ENCODE measurements around the gene OR12D2. TPM values are rescaled to one million over a fixed set of nuclear protein-coding genes. Genes with fewer than 3 reads are reported as not detected.

The OR12D2 gene
- total and polyA plus RNA-seq, 4 experiments from 2014 or later, result not detected

GRCh38 chr6:29399525-29399924, 4.1 kb downstream of the OR12D2 start:
- no peak overlapping the region for H3K27ac Mint-ChIP-seq
- POLR2A ChIA-PET (ENCODE audit: partially characterized antibody), result no interaction called here
- no peaks in the 10 kb centered on the region for H3K36me3 Mint-ChIP-seq
- Histone ChIP-seq H3K4me1 (ENCODE audit: insufficient read depth, low read length) (no peaks in the 10 kb centered on the region), H3K27ac (ENCODE audit: low read depth, low read length) (no peak overlapping the region), H3K36me3 (ENCODE audit: insufficient read depth, low read length) (no peaks in the 10 kb centered on the region), H3K9me3 (ENCODE audit: control insufficient read depth in 1 of 2, low read length in 2 of 2) (no peaks in the 10 kb centered on the region), H3K27me3 (ENCODE audit: insufficient read depth, low read length) (no peaks in the 10 kb centered on the region), H3K4me3 (ENCODE audit: low read length in 2 of 2) (no peak overlapping the region)
- CTCF ChIA-PET (ENCODE audit: partially characterized antibody), result no interaction called here
- H3K4me3 Mint-ChIP-seq, result no peak overlapping the region
- H3K4me1 Mint-ChIP-seq, result no peaks in the 10 kb centered on the region
- DNase-seq, result no peak
- H3K9me3 Mint-ChIP-seq, result peaks cover 0 to 3% (median 0%) of the 10 kb centered on the region in 8 donors
- intact Hi-C loops (cut with micrococcal nuclease), result no loop called here
- H3K27me3 Mint-ChIP-seq, result peaks cover 23 to 55% of the 10 kb centered on the region in 2 donors

- Histone ChIP-seq H3K4me3 (ENCODE audit: low read length in 2 of 2) (no peak overlapping the region), H3K27ac (ENCODE audit: low read depth, low read length) (no peak overlapping the region), H3K27me3 (ENCODE audit: insufficient read depth, low read length) (peaks cover 7% of the 10 kb centered on the region), H3K36me3 (ENCODE audit: insufficient read depth, low read length) (no peaks in the 10 kb centered on the region), H3K9me3 (ENCODE audit: control insufficient read depth in 1 of 2, low read length in 2 of 2) (no peaks in the 10 kb centered on the region), H3K4me1 (ENCODE audit: insufficient read depth, low read length) (no peaks in the 10 kb centered on the region)
- ChIA-PET CTCF (ENCODE audit: partially characterized antibody) (no interaction called here), POLR2A (ENCODE audit: partially characterized antibody) (no interaction called here)
- H3K4me1 Mint-ChIP-seq, result no peaks in the 10 kb centered on the region
- H3K36me3 Mint-ChIP-seq, result no peaks in the 10 kb centered on the region
- peaks cover 2 to 13% (median 10%) of the 10 kb centered on the region in 8 donors for H3K9me3 Mint-ChIP-seq
- intact Hi-C loops (cut with micrococcal nuclease), result no loop called here
- H3K27me3 Mint-ChIP-seq, result peaks cover 26 to 50% of the 10 kb centered on the region in 2 donors
- H3K4me3 Mint-ChIP-seq, result no peak overlapping the region
- DNase-seq, result no peak
- no peak overlapping the region for H3K27ac Mint-ChIP-seq
These were observed 8.4 kb downstream of the OR12D2 start for GRCh38 chr6:29403801-29404200.

GRCh38 chr6:29414588-29414987, 19.2 kb downstream of the OR12D2 start, which contains the start of gene OR12D1:
TSS of gene OR12D1 (plus strand) at chr6:29414928.
- Histone ChIP-seq H3K27ac (ENCODE audit: low read depth, low read length) (no peak within 1 kb of the TSS), H3K9me3 (ENCODE audit: control insufficient read depth in 1 of 2, low read length in 2 of 2) (no peaks in the 10 kb centered on the region), H3K27me3 (ENCODE audit: insufficient read depth, low read length) (no peaks in the 10 kb centered on the region), H3K4me1 (ENCODE audit: insufficient read depth, low read length) (no peaks in the 10 kb centered on the region), H3K36me3 (ENCODE audit: insufficient read depth, low read length) (no peaks in the 10 kb centered on the region), H3K4me3 (ENCODE audit: low read length in 2 of 2) (no peak within 1 kb of the TSS)
- DNase-seq, result no peak
- Mint-ChIP-seq H3K27ac (no peak within 1 kb of the TSS), H3K36me3 (no peaks in the 10 kb centered on the region), H3K4me3 (no peak within 1 kb of the TSS), H3K27me3 (peaks cover 11 to 34% of the 10 kb centered on the region in 2 donors), H3K4me1 (no peaks in the 10 kb centered on the region), H3K9me3 (peaks cover 0 to 22% (median 16%) of the 10 kb centered on the region in 8 donors)
- POLR2A ChIA-PET (ENCODE audit: partially characterized antibody), result no interaction called here
- intact Hi-C loops (cut with micrococcal nuclease), result no loop called here
- CTCF ChIA-PET (ENCODE audit: partially characterized antibody), result no interaction called here

DNA sequence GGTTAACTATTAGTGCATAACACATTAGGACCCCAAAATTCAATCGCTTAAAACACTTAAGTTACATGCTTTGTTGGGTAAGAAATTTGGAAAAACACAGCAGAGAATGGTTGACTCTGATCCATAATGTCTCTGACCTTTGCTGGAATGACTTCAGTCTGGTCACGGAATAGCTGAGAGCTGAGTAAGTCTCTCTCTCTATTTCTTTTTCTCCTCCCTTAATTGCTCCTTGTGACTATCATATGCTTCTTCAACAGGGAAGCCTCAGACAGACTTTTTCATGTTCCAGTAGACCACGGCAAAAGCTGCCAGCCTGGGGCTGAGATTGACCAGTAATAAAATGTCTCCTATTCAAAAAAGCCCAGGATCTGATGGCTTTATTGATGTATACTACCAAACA, 24.1 kb downstream of the OR12D2 start:
- intact Hi-C loops (cut with micrococcal nuclease), result no loop called here
- Mint-ChIP-seq H3K4me1 (no peaks in the 10 kb centered on the region), H3K36me3 (no peaks in the 10 kb centered on the region), H3K4me3 (no peak overlapping the region), H3K27ac (no peak overlapping the region), H3K27me3 (peaks cover 15 to 23% of the 10 kb centered on the region in 2 donors), H3K9me3 (peaks cover 0 to 12% (median 6%) of the 10 kb centered on the region in 8 donors)
- H3K4me3 ChIP-seq (ENCODE audit: low read length in 2 of 2), result no peak overlapping the region
- H3K36me3 ChIP-seq (ENCODE audit: insufficient read depth, low read length), result no peaks in the 10 kb centered on the region
- CTCF ChIA-PET (ENCODE audit: partially characterized antibody), result no interaction called here
- no peaks in the 10 kb centered on the region for H3K4me1 ChIP-seq (ENCODE audit: insufficient read depth, low read length)
- no peaks in the 10 kb centered on the region for H3K27me3 ChIP-seq (ENCODE audit: insufficient read depth, low read length)
- H3K27ac ChIP-seq (ENCODE audit: low read depth, low read length), result no peak overlapping the region
- POLR2A ChIA-PET (ENCODE audit: partially characterized antibody), result no interaction called here
- H3K9me3 ChIP-seq (ENCODE audit: control insufficient read depth in 1 of 2, low read length in 2 of 2), result no peaks in the 10 kb centered on the region
- DNase-seq, result no peak

DNA sequence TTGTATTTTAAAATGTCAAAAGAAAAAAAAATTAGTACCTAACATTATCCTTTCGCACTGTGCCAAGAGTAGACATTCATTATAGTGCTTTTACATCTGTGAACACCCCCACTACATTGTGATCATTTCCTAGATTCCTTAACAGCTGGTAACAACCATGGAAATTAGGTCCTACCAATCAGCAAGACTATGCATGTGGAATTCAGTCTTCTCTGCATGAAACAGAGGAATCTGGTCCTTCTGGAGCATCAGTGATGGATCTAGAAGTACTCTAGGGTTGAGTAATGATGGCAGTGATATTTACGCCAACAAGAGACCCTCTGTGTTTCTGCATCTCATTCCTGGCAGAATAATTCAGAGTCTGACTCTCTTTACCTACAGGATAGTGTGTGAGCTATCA, 28.7 kb downstream of the OR12D2 start:
- no peak overlapping the region for H3K27ac Mint-ChIP-seq
- CTCF ChIA-PET (ENCODE audit: partially characterized antibody), result interaction anchor here (1.2 kb wide), 1 partner anchor 11 kb away, joined by 4 read pairs; no protein-coding TSS in a partner anchor
- H3K36me3 ChIP-seq (ENCODE audit: insufficient read depth, low read length), result no peaks in the 10 kb centered on the region
- no peaks in the 10 kb centered on the region for H3K9me3 ChIP-seq (ENCODE audit: control insufficient read depth in 1 of 2, low read length in 2 of 2)
- H3K4me3 Mint-ChIP-seq, result no peak overlapping the region
- H3K36me3 Mint-ChIP-seq, result no peaks in the 10 kb centered on the region
- H3K9me3 Mint-ChIP-seq, result peaks cover 0 to 12% (median 6%) of the 10 kb centered on the region in 8 donors
- no peak overlapping the region for H3K4me3 ChIP-seq (ENCODE audit: low read length in 2 of 2)
- POLR2A ChIA-PET (ENCODE audit: partially characterized antibody), result no interaction called here
- no peak overlapping the region for H3K27ac ChIP-seq (ENCODE audit: low read depth, low read length)
- peaks cover 19 to 21% of the 10 kb centered on the region in 2 donors for H3K27me3 Mint-ChIP-seq
- no peaks in the 10 kb centered on the region for H3K27me3 ChIP-seq (ENCODE audit: insufficient read depth, low read length)
- no peaks in the 10 kb centered on the region for H3K4me1 Mint-ChIP-seq
- no peaks in the 10 kb centered on the region for H3K4me1 ChIP-seq (ENCODE audit: insufficient read depth, low read length)
- DNase-seq, result no peak
- intact Hi-C loops (cut with micrococcal nuclease), result no loop called here

GRCh38 chr6:29424575-29424974, 29.1 kb downstream of the OR12D2 start:
- Mint-ChIP-seq H3K9me3 (peaks cover 0 to 12% (median 6%) of the 10 kb centered on the region in 8 donors), H3K27me3 (peaks cover 21 to 23% of the 10 kb centered on the region in 2 donors), H3K4me3 (no peak overlapping the region), H3K4me1 (no peaks in the 10 kb centered on the region), H3K27ac (no peak overlapping the region), H3K36me3 (no peaks in the 10 kb centered on the region)
- no peak for DNase-seq
- Histone ChIP-seq H3K4me1 (ENCODE audit: insufficient read depth, low read length) (no peaks in the 10 kb centered on the region), H3K4me3 (ENCODE audit: low read length in 2 of 2) (no peak overlapping the region), H3K27me3 (ENCODE audit: insufficient read depth, low read length) (no peaks in the 10 kb centered on the region), H3K36me3 (ENCODE audit: insufficient read depth, low read length) (no peaks in the 10 kb centered on the region), H3K27ac (ENCODE audit: low read depth, low read length) (no peak overlapping the region), H3K9me3 (ENCODE audit: control insufficient read depth in 1 of 2, low read length in 2 of 2) (no peaks in the 10 kb centered on the region)
- POLR2A ChIA-PET (ENCODE audit: partially characterized antibody), result no interaction called here
- intact Hi-C loops (cut with micrococcal nuclease), result no loop called here
- CTCF ChIA-PET (ENCODE audit: partially characterized antibody), result interaction anchor here (1.2 kb wide), 1 partner anchor 11 kb away, joined by 4 read pairs; no protein-coding TSS in a partner anchor

- Mint-ChIP-seq H3K27me3 (peaks cover 21 to 24% of the 10 kb centered on the region in 2 donors), H3K36me3 (no peaks in the 10 kb centered on the region), H3K9me3 (peaks cover 0 to 12% (median 5%) of the 10 kb centered on the region in 8 donors), H3K4me1 (no peaks in the 10 kb centered on the region), H3K27ac (no peak overlapping the region), H3K4me3 (no peak overlapping the region)
- Histone ChIP-seq H3K4me3 (ENCODE audit: low read length in 2 of 2) (no peak overlapping the region), H3K36me3 (ENCODE audit: insufficient read depth, low read length) (no peaks in the 10 kb centered on the region), H3K4me1 (ENCODE audit: insufficient read depth, low read length) (no peaks in the 10 kb centered on the region), H3K27me3 (ENCODE audit: insufficient read depth, low read length) (no peaks in the 10 kb centered on the region), H3K9me3 (ENCODE audit: control insufficient read depth in 1 of 2, low read length in 2 of 2) (no peaks in the 10 kb centered on the region), H3K27ac (ENCODE audit: low read depth, low read length) (no peak overlapping the region)
- DNase-seq, result no peak
- CTCF ChIA-PET (ENCODE audit: partially characterized antibody), result interaction anchor here (1.2 kb wide), 1 partner anchor 12 kb away, joined by 4 read pairs; no protein-coding TSS in a partner anchor
- POLR2A ChIA-PET (ENCODE audit: partially characterized antibody), result no interaction called here
- intact Hi-C loops (cut with micrococcal nuclease), result no loop called here
These were observed 29.6 kb downstream of the OR12D2 start for GRCh38 chr6:29425075-29425474.

DNA sequence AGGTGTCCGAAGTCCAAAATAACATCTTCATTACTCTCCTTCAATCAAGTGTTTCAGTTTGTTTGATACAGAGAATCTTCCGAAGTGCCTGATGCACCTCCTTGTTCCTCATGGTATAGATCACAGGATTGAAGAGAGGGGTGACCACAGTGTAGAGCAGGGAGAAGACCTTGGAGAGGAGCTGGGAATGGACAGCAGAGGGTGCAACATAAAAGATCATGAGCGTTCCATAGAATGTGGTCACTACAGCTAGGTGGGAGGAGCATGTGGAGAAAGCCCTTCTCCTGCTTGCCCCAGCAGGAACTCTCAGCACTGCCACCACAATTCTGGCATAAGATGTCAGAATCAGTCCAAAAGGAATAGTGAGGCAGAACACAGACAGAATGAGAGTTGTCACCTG, 31.2 kb downstream of the OR12D2 start:
- intact Hi-C loops (cut with micrococcal nuclease), result no loop called here
- H3K4me3 ChIP-seq (ENCODE audit: low read length in 2 of 2), result no peak overlapping the region
- peaks cover 18 to 21% of the 10 kb centered on the region in 2 donors for H3K27me3 Mint-ChIP-seq

More for the DNA sequence above, 31.2 kb downstream of the OR12D2 start:
- Mint-ChIP-seq H3K4me3 (no peak overlapping the region), H3K4me1 (no peaks in the 10 kb centered on the region), H3K36me3 (no peaks in the 10 kb centered on the region), H3K9me3 (peaks cover 0 to 4% (median 0%) of the 10 kb centered on the region in 8 donors), H3K27ac (no peak overlapping the region)
- DNase-seq, result no peak
- Histone ChIP-seq H3K27me3 (ENCODE audit: insufficient read depth, low read length) (no peaks in the 10 kb centered on the region), H3K9me3 (ENCODE audit: control insufficient read depth in 1 of 2, low read length in 2 of 2) (no peaks in the 10 kb centered on the region), H3K4me1 (ENCODE audit: insufficient read depth, low read length) (no peaks in the 10 kb centered on the region), H3K36me3 (ENCODE audit: insufficient read depth, low read length) (no peaks in the 10 kb centered on the region), H3K27ac (ENCODE audit: low read depth, low read length) (no peak overlapping the region)
- POLR2A ChIA-PET (ENCODE audit: partially characterized antibody), result no interaction called here
- CTCF ChIA-PET (ENCODE audit: partially characterized antibody), result no interaction called here

All from CD4-positive, alpha-beta memory T cell (primary cell).